ENCODE data around the gene E4F1.

GRCh38 chr16:2237493-2238149, 14.2 kb downstream of the E4F1 start:
- TF ChIP-seq CTCF (IDR thresholded peaks at IDR 0.05; ENCODE audit: low read depth, low read length, missing input control), result no peak
- no peak for TF ChIP-seq GABPA (IDR thresholded peaks at IDR 0.05 in 1 of 2, conservative IDR thresholded peaks at IDR 0.05 in 1 of 2)
- TF ChIP-seq TAF1 (conservative IDR thresholded peaks at IDR 0.05), result no peak
- TF ChIP-seq RAD21 (IDR thresholded peaks at IDR 0.05), result no peak
- no peak for TF ChIP-seq EGR1 (IDR thresholded peaks at IDR 0.05; ENCODE audit: low read depth in 2 of 2)
